ENCODE data around the gene PCCA.

DNA sequence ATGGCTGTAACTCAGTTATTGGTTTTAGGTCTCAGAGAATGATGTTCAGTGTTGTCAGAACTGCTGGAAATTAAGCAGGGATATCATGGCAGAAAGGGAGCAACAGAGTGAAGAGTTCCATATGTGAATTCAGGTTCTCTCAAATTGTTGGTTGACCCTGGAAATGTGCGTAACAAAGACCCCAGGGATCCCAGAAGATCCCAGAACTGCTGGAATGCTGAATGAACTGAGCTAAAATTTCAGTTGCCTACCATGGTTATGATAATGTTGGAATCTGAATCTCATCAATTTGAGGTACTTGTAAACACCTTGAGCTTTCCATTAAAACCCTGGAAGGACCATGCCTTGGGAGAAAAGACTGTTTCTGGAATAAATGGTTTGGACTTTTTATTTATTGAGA lies 268.9 kb downstream of the PCCA start:
- TF ChIP-seq CTCF (conservative IDR thresholded peaks at IDR 0.05) (no peak), ZFX (IDR thresholded peaks at IDR 0.05) (no peak)
